ENCODE measurements around the gene FAM98B.

DNA sequence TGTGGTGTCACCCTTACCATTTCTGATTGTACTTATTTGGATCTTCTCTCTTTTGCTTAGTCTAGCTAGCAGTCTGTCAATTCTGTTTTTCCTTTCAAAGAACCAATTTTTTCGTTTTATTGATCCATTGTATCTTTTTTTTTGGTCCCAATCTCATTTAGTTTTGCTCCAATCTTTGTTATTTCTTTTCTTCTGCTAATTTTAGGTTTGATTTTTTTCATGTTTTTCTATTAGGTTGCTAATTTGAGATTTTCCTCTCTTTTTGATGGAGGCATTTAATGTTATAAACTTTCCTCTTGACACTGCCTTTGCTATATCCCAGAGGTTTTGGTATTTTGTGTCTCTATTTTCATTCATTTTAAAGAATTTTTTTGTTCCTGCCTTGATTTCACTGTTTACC is 16.9 kb upstream of the FAM98B start:
- no peak for TF ChIP-seq EP300 (IDR thresholded peaks at IDR 0.05)
- TF ChIP-seq, protein P1, sequence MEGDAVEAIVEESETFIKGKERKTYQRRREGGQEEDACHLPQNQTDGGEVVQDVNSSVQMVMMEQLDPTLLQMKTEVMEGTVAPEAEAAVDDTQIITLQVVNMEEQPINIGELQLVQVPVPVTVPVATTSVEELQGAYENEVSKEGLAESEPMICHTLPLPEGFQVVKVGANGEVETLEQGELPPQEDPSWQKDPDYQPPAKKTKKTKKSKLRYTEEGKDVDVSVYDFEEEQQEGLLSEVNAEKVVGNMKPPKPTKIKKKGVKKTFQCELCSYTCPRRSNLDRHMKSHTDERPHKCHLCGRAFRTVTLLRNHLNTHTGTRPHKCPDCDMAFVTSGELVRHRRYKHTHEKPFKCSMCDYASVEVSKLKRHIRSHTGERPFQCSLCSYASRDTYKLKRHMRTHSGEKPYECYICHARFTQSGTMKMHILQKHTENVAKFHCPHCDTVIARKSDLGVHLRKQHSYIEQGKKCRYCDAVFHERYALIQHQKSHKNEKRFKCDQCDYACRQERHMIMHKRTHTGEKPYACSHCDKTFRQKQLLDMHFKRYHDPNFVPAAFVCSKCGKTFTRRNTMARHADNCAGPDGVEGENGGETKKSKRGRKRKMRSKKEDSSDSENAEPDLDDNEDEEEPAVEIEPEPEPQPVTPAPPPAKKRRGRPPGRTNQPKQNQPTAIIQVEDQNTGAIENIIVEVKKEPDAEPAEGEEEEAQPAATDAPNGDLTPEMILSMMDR (IDR thresholded peaks at IDR 0.05), result no peak
- no peak for TF ChIP-seq POLR2AphosphoS5 (IDR thresholded peaks at IDR 0.05)
- no peak for TF ChIP-seq POLR2A (IDR thresholded peaks at IDR 0.05; ENCODE audit: low read depth)
